ENCODE measurements around the gene MT1X.

Gene MT1X

GRCh38 chr16:56679818-56680217 lies 2.5 kb upstream of the MT1X start:
- no peak for DNase-seq

- DNase-seq, result no peak
Measured at GRCh38 chr16:56682703-56683397, 580 bp downstream of the MT1X start.

- DNase-seq, result no peak
Measured at GRCh38 chr16:56683424-56684172, 1.3 kb downstream of the MT1X start.

- DNase-seq, result no peak
Measured at GRCh38 chr16:56684256-56684925, 2.1 kb downstream of the MT1X start.

GRCh38 chr16:56684926-56685590 lies 2.8 kb downstream of the MT1X start:
- no peak for DNase-seq

GRCh38 chr16:56686758-56687157 lies 4.5 kb downstream of the MT1X start:
- DNase-seq, result no peak

- DNase-seq, result no peak
Measured at GRCh38 chr16:56688762-56689161, 6.5 kb downstream of the MT1X start.

- no peak for DNase-seq
Measured at GRCh38 chr16:56689171-56689570, 6.9 kb downstream of the MT1X start.

GRCh38 chr16:56690420-56691122 lies 8.3 kb downstream of the MT1X start:
- no peak for DNase-seq

GRCh38 chr16:56691885-56692284 lies 9.6 kb downstream of the MT1X start:
- DNase-seq, result no peak

GRCh38 chr16:56695246-56695645 lies 13.0 kb downstream of the MT1X start:
- DNase-seq, result no peak

GRCh38 chr16:56697456-56698155 lies 15.3 kb downstream of the MT1X start:
- no peak for DNase-seq

- DNase-seq, result no peak
Measured at GRCh38 chr16:56700195-56700594, 17.9 kb downstream of the MT1X start.

- no peak for DNase-seq
Measured at GRCh38 chr16:56700631-56701030, 18.4 kb downstream of the MT1X start.

- no peak for DNase-seq
Measured at GRCh38 chr16:56701534-56701933, 19.3 kb downstream of the MT1X start.

GRCh38 chr16:56702836-56703235 lies 20.6 kb downstream of the MT1X start:
- DNase-seq, result no peak

GRCh38 chr16:56708525-56709442 lies 26.5 kb downstream of the MT1X start:
- DNase-seq, result no peak

GRCh38 chr16:56709443-56710040 lies 27.3 kb downstream of the MT1X start:
- no peak for DNase-seq

- DNase-seq, result no peak
Measured at GRCh38 chr16:56710181-56710737, 28.0 kb downstream of the MT1X start.

GRCh38 chr16:56711862-56712261 lies 29.6 kb downstream of the MT1X start:
- DNase-seq, result no peak
